ENCODE results near the gene BTN2A1. TPM values are rescaled to one million over a fixed set of nuclear protein-coding genes. Genes with fewer than 3 reads are reported as not detected.

The BTN2A1 gene
- total RNA-seq, 4 donors from 2014 or later = 6.2 to 9.7 (median 8.1) TPM

DNA sequence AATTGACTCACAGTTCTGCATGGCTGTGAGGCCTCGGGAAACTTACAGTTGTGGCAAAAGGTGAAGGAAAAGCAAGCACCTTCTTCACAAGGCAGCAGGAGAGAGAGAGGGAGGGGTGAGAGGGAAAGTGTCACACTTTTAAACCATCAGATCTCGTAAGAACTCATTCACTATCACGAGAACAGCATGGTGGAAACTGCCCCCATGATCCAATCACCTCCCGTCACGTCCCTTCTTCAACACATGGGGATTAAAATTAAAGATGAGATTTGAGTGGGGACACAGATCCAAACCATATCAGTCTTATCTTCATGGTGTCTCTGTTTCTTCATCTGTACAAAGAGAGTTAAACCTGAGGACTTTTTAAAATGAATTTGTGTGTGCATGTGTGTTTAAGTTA, 28.6 kb downstream of the BTN2A1 start:
- DNase-seq (no peak), ATAC-seq (no peak)
- no peak overlapping the region for H3K27ac ChIP-seq
- in situ Hi-C loops (cut with MboI; ENCODE audit: low sequenced_read_pairs in 4 of 4) = no loop called here
- no peaks in the 10 kb centered on the region for H3K36me3 ChIP-seq
- no peaks in the 10 kb centered on the region for H3K4me1 ChIP-seq
- TF ChIP-seq CTCF (IDR thresholded peaks at IDR 0.05 in 4 of 5, conservative IDR thresholded peaks at IDR 0.05 in 1 of 5) (no peak), POLR2A (IDR thresholded peaks at IDR 0.05) (no peak)
- H3K27me3 ChIP-seq = no peaks in the 10 kb centered on the region
- intact Hi-C loops (cut with DNase I; ENCODE audit: low total_unique reads) = no loop called here
- no peak overlapping the region for H3K4me3 ChIP-seq
- no peaks in the 10 kb centered on the region for H3K9me3 ChIP-seq

DNA sequence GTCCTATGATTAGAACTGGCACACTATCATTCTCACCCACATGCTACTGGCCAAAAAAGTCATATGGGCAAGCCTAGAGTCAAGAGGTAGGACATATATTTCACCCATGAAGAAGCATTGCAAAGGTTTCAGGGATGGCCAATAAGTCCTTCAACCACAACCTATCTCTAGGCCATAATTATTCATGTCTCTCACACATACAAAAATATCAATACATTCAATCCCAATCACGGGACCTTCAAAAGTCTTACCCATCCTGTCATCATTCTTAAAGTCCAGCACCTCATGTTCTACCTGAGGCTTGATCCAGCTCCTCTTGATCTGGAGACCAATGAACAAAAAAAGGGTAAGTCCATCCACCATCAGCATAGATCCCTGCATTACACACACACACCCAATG, 29.7 kb downstream of the BTN2A1 start:
- Histone ChIP-seq H3K4me1 (no peaks in the 10 kb centered on the region), H3K9me3 (no peaks in the 10 kb centered on the region), H3K27me3 (no peaks in the 10 kb centered on the region), H3K36me3 (no peaks in the 10 kb centered on the region), H3K27ac (no peak overlapping the region), H3K4me3 (no peak overlapping the region)
- no peak for ATAC-seq
- intact Hi-C loops (cut with DNase I; ENCODE audit: low total_unique reads) = no loop called here
- TF ChIP-seq POLR2A (IDR thresholded peaks at IDR 0.05) (no peak), CTCF (IDR thresholded peaks at IDR 0.05 in 4 of 5, conservative IDR thresholded peaks at IDR 0.05 in 1 of 5) (no peak)
- in situ Hi-C loops (cut with MboI; ENCODE audit: low sequenced_read_pairs in 4 of 4) = no loop called here
- no peak for DNase-seq

DNA sequence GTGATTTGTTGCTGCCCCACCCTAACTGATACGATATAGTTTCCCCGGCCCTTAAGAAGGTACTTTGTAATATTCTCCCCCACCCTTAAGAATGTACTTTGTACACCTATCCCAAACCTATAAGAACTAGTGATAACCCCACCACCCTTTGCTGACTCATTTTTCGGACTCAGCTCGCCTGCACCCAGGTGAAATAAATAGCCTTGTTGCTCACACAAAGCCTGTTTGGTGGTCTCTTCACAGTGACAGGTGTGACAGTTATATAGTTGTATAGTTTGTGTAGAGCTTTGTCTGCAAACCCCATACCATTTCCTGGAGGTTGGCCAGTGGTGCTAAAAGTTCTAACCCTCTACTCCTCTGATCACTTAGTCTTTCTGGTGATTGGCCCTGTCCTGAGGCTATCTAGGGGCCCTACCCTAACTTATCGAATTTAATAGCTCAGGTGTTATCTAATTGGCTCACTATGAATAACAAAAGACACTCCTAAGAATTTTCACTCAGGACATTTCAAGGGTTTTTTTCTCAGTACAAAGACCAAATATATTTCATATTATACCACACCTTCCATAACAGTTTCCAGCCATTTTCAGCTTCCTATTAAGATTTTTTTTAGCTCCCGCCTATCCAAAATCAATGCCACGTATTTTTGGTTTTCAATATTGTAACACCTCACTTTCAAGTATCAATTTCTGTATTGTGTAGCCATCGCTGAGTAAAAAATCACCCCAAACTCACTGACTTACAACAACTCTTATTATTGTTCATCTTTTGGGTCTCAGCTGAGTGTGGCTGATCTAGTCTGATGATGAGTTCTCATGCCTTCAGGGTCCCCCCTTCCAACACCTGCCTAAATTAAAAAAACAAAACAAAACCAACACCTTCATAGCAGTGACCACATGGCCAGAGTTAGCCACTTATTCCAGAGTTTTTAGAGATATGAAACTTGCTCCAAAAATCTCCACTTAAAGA, 32.5 kb downstream of the BTN2A1 start:
- H3K4me3 ChIP-seq = no peak overlapping the region
- H3K27ac ChIP-seq = no peak overlapping the region
- H3K4me1 ChIP-seq = no peaks in the 10 kb centered on the region
- DNase-seq (no peak), ATAC-seq (no peak)
- intact Hi-C loops (cut with DNase I; ENCODE audit: low total_unique reads) (no loop called here), in situ Hi-C loops (cut with MboI; ENCODE audit: low sequenced_read_pairs in 4 of 4) (no loop called here)
- no peaks in the 10 kb centered on the region for H3K27me3 ChIP-seq
- no peak for TF ChIP-seq POLR2A (IDR thresholded peaks at IDR 0.05)
- H3K9me3 ChIP-seq = no peaks in the 10 kb centered on the region
- H3K36me3 ChIP-seq = no peaks in the 10 kb centered on the region

DNA sequence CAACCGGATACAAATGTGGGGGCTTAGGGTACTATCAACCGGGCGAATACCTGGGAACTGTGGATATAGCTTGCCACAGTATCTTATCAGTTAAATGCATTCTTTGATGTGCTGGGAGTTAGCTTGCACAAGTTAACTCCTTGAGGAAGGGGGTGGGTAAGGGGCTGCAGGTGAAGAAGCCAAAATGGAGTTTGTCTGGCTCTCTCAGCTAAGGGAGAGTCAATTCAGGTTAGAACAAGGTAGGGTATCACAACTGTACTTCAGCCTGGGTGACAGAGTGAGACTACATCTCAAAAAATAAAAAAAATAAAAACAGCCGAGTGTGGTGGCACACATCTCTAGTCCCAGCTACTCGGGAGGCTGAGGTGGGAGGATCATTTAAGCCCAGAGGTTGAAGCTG, 33.8 kb downstream of the BTN2A1 start:
- in situ Hi-C loops (cut with MboI; ENCODE audit: low sequenced_read_pairs in 4 of 4) = no loop called here
- H3K27ac ChIP-seq = no peak overlapping the region
- intact Hi-C loops (cut with DNase I; ENCODE audit: low total_unique reads) = no loop called here
- no peaks in the 10 kb centered on the region for H3K27me3 ChIP-seq
- H3K4me1 ChIP-seq = no peaks in the 10 kb centered on the region
- DNase-seq (no peak), ATAC-seq (no peak)
- TF ChIP-seq POLR2A (IDR thresholded peaks at IDR 0.05) (no peak), CTCF (IDR thresholded peaks at IDR 0.05 in 4 of 5, conservative IDR thresholded peaks at IDR 0.05 in 1 of 5) (no peak)
- H3K4me3 ChIP-seq = no peak overlapping the region
- H3K36me3 ChIP-seq = no peaks in the 10 kb centered on the region
- H3K9me3 ChIP-seq = no peaks in the 10 kb centered on the region

GRCh38 chr6:26493258-26493657, 35.5 kb downstream of the BTN2A1 start:
- no peak for DNase-seq
- ATAC-seq = no peak
- Histone ChIP-seq H3K4me3 (no peak overlapping the region), H3K4me1 (no peaks in the 10 kb centered on the region), H3K36me3 (no peaks in the 10 kb centered on the region), H3K9me3 (no peaks in the 10 kb centered on the region), H3K27me3 (no peaks in the 10 kb centered on the region), H3K27ac (no peak overlapping the region)
- in situ Hi-C loops (cut with MboI; ENCODE audit: low sequenced_read_pairs in 4 of 4) (no loop called here), intact Hi-C loops (cut with DNase I; ENCODE audit: low total_unique reads) (no loop called here)
- no peak for TF ChIP-seq POLR2A (IDR thresholded peaks at IDR 0.05)
- TF ChIP-seq CTCF (IDR thresholded peaks at IDR 0.05 in 4 of 5, conservative IDR thresholded peaks at IDR 0.05 in 1 of 5) = no peak
